Right lung (tissue), 5 donors: ENCODE data around the gene FAM3C. TPM values are rescaled to one million over a fixed set of nuclear protein-coding genes. Genes with fewer than 3 reads are reported as not detected.

ENCODE experiments used
- DNase-seq, 2 donors: peaks; one replicate each; pipeline ENCODE4 v3.0.0-alpha.2; 2013
- polyA plus RNA-seq, 5 donors: library from polyadenylated mRNA; unstranded; fragments of 120-200 nt; gene quantifications; one replicate each; pipeline versions ENCODE4 v1.2.1 to v1.2.3, GENCODE V29; 2013; ENCODE audit warnings: inconsistent platforms in 1 of 5, low replicate concordance in 1 of 5; ENCODE audit not compliant: insufficient read length in 5 of 5, insufficient read depth in 1 of 5

FAM3C gene
- polyA plus RNA-seq, 5 donors = 68.1 to 87.8 (median 74.8) TPM

- no peak for DNase-seq
Observed at GRCh38 chr7:121383235-121383910, 12.7 kb downstream of the FAM3C start.

DNA sequence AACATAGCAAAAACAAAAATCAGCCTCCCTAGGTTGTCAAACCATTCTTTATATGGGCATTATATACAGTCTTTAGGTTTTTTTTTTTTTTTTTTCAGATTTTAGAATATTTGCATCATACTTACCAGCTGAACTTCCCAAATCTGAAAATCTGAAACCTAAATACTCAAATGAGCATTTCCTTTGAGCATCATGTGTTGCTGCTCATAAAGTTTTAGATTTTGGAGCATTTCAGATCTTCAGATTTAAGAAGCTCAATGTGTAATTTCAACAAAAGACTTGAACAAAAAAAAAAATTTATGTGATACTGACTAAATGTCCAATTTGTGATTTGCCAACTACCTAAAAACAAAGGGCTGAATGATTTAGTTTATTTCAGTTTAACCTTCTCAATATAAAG is 13.6 kb downstream of the FAM3C start:
- no peak for DNase-seq

DNA sequence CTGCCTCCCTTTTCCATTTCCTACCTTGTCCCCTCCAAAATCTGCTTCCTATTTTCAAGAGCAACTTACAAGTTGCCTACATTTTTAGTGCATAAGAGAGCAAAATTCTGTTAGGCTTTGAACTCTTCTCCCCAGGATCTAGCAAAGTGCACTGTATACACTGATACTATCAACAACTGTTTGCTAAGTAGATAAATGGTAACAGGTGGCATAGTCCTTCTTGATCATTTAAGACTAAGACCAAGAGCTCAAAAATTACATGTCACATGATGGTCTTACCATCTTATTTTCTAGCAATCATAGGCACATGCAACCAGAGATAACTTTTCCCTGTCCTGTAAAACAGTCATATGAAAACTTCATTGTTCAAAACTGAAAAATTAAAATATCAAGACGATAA is 16.2 kb downstream of the FAM3C start:
- DNase-seq = no peak

DNA sequence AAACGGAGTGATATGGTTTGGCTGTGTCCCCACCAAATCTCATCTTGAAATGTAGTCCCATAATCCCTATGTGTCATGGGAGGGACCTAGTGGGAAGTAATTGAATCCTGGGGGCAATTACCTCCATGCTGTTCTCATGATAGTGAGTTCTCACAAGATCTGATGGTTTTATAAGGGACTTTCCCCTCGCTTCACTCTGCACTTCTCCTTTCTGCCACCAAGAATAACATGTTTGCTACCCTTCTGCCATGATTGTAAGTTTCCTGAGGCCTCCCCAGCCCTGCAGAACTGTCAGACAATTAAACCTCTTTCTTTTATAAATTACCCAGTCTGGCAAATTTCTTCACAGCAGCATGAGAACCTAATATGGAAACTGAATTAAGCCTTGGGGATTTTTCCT is 19.1 kb downstream of the FAM3C start:
- DNase-seq = no peak

DNA sequence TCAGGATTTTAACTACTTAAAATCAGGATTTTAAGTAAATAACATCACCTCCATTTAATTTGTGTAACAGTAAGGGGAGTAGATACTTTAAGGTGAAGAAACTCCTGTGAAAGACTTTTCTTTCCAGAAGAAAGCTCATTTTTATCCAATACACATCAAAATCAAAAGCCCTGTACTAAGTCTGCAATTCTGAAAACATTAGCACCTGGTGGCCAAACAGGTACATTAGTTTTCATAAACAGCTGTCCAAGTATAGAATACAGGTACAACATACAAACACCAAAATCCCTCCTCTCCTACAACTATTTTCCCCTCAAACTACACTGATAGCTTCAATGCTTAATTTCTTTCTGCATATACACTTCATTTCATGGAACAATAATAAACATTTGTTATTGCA is 22.9 kb downstream of the FAM3C start:
- DNase-seq = no peak

DNA sequence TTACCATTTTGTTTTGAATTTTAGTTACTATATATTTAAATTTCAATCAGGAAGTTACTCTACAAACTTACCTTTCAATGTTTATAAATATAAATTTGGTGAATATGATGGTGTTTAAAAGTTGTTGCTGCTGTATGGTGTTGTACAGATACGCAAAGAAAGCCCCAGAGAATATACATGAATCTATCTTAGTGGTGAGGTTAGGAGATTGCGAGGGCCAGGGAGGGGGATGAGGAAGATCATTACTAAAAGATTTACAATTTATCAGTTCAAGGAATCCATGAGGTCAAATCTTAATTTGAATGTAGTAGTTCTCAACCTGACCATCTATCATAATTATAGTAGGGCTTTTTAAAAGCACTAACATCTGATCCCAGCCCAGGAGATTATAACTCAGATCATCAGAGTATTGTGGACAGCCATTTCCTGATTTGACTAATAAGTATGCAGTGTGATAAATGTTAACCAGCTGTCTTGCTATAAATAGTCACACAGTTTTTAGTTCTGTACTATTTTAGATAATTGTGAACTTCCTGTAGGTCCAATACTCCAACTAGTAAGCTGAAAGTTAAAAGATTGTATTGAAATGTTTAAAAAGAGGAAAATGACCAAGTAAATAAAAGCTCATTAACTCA is 23.6 kb downstream of the FAM3C start:
- DNase-seq = peak; percentile 39 to 40

GRCh38 chr7:121371883-121372282 is 24.2 kb downstream of the FAM3C start:
- DNase-seq = no peak

DNA sequence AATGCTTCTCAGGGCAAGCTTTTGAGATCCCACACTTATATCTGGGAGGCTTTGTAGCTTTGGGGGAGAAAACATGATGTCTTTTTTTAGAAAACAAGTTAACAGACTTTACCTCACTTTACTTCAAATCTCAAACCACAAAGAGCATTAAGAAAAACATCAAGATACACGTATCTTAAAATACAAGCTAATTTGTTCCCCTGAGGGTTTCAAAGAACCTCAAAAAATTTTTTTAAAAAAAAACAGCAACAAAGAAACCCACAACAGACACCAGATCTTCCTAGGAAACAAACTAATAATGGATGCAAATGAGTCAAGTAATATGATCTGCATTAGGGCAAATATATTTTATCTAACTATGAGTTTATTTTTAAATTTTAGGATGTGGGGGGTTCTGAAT is 24.7 kb downstream of the FAM3C start:
- no peak for DNase-seq

DNA sequence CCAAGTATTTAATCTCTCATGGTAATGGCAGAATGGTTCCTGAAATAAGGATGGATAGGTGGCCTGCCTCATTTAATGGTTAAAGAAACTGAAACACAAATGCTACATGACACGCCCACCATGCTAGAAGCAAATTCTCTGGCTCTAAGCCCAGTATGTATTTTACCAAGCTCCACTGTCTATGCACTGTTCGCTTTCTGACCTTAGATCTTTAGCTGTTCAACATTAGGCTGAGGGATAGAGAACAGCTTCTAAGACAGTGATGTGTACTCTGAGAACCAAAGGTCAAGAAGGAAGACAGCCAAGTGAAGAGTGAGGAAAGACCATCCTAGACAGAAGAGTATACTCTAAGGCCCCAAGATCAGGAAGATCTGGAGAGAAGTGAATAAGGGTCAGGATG is 26.6 kb downstream of the FAM3C start:
- DNase-seq = peak in 1 of 2 donors; percentile 31

GRCh38 chr7:121366852-121367431 is 29.2 kb downstream of the FAM3C start:
- no peak for DNase-seq

DNA sequence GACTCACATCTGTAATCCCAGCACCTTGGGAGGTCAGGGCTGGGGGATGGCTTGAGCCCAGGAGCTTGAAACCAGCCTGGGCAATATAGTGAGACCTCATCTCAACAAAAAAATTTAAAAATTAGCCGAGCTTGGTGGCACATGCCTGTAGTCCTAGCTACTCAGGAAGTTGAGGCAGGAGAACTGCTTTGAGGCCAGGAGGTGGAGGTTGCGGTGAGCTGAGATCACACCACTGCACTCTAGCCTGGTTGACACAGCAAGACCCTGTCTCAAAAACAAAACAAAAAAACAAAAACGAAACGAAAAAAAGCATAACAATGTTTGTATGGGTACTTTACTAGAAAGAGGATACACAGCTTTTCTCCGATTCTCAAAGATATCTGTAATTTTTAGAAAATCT is 35.5 kb downstream of the FAM3C start:
- DNase-seq = no peak

GRCh38 chr7:121355574-121355973 is 40.5 kb downstream of the FAM3C start:
- no peak for DNase-seq

- DNase-seq = no peak
Observed at GRCh38 chr7:121352323-121352722, 43.8 kb downstream of the FAM3C start.

DNA sequence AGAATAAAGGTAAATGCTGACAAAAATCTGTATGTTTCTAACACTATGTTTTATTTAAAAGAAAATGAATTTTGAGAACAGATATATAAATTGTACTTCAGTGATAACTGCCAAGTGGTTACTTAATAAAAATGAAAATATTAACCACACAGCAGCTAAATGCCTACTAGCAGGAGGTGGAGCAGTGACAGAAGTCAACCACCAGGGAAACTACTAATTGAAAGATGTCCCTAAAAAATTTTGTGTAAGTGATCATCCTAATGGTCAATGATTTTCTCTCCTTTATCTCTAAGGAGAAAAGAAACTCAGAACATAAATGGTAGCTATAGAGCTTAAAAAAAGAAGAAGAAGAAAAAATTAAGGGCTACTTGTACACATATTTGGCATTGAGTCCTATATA is 44.4 kb downstream of the FAM3C start:
- no peak for DNase-seq

DNA sequence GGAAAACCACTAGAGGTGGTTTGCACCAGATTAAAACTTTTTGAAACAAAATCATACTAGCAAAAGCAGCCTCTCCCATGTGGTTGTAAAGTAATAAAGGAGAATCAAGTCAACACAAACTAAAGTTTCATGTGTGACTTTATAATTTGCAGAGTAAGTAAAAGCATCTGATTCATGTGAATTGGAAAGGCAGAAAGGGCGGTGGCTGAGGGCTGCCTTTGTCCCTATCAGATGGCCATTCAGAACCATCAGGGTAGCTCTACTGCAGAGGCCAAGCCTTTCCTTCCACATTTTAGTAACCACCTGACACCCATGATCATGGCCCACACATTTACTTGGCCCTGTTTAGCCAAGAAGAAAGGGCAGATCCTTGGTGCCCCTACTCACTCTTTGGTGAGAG is 51.6 kb downstream of the FAM3C start:
- no peak for DNase-seq

- DNase-seq = no peak
Observed at GRCh38 chr7:121344093-121344492, 52.0 kb downstream of the FAM3C start.

GRCh38 chr7:121343302-121343701 is 52.8 kb downstream of the FAM3C start:
- DNase-seq = no peak

GRCh38 chr7:121342631-121343030 is 53.5 kb downstream of the FAM3C start:
- DNase-seq = no peak

DNA sequence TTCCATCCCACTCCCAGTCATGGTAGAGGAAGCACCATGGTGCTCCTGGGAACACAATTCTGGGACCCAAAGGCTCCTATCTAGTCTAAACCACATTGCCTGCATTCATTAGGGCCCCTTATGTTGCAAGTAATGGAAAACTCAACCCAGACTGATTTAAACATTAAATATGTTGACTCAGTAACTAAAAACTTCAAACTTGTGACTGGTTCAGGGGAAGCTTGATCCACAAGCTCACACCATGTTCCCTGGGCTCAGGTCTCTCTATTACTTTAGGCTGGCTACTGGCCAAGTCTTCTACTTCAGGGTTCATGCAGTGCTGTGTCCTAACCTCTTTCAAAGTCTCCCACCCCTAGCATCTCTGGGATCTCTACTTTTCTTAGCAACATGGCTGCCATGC is 54.2 kb downstream of the FAM3C start:
- no peak for DNase-seq

- DNase-seq = no peak
Observed at GRCh38 chr7:121339082-121339481, 57.0 kb downstream of the FAM3C start.

GRCh38 chr7:121337398-121337797 is 58.7 kb downstream of the FAM3C start:
- no peak for DNase-seq

DNA sequence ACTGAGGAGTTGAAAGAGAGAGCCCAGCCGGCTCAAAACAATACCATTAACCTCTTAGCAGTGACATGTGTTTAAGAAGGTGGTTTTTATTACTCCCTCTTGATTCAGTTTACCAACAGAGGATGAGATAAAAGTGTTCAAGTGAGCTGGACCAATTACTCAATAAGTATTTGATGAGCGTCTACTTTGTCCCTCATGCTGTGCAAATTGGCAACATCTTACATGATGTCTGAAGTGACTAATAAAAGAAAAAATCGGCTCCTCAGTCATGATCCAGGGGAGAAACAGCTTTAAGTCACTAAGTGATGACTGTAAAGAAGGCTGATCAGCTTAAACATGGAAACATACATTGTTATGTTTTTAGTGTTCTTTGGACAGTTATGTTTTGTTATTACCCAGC is 59.5 kb downstream of the FAM3C start:
- DNase-seq = no peak

DNA sequence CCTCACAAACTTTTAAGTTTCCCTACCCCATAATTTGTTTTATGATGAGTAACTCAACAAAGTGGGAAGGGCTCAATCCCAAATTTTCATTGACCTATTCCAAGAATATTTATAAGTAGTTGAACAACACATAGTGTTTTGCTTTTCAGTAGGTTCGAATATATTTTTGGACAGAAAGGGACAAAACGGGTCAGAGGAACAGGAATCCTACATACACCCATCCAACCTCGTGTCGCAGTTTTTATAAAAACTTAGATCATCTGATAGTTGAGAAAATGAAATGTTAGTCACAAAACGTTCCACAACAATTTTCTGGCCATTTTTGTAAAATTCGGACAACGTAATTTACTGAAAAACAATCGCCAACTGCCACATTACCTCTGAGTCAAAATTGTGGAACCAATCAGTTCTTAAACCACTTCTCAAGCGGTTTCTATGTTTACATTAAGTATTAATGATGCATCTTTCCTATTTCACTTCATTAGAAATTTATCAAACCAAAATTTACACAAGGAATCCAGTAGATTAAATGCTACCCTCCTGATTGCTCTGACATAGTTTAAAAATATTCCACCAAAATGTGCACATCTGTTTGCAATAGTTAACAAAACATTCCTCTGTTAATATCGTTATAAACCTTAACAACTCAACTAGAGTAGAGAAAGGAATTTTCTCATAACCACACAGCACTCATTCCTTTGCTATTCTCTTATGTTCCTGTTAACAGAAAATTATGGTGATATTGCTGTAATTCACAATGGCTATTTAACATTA is 61.0 kb downstream of the FAM3C start:
- DNase-seq = no peak
